Midbrain (tissue), 1 donor: ENCODE results near the gene MAP3K14.
A peak's percentile ranks its signal among the peaks of the same experiment; 100 is the strongest.

ENCODE experiments used
- DNase-seq: peaks from one replicate; lab custom pipeline; 2025; lab: John Stamatoyannopoulos, UW

MAP3K14 gene

DNA sequence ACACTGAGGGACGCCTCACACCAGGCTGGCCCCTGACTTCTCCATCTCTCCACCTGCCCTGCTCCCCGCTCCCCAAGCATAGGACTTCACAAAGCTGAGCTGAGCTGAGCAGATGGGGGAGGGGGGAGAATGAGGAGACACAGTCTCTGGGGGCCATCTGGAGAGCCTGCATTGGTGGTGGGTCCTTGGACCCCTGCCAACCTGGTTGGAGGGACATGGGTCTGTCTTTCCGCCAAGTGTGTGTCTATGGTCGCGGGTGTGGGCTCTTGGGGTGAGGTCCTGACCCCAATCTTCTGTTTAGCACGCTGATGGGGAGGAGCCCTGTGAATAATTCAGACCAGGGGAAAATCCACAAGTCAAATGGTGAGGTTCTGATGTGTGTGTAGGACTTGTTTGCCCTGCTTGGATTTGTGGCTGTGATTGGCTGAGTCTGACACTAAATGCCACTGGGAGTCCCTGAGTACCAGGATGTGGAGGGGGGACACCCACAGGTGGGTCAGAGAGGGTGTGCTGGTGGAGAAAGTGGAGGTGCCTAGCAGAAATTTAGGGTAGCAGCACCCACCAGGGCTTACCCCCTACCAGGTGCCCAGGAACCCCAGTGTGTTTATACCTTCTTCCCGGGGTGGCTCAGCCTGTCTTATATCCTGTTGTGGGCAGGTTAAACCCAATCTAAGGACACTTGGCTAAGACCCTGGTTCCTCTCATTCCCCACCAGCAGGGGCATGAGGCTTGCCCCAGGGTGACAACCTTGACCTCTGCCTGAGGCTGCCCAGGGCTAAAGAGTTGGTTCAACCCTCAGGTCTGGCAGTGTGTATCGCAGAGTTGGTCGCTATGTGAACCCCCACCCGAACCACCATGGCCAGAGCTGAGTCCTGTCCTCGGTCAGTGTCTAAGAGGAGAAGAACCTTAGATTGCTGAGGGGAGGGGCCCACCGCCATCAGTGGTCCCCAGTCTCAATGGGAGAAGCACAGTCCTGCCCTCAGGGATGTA, 93.0 kb downstream of the MAP3K14 start:
- no peak for DNase-seq

DNA sequence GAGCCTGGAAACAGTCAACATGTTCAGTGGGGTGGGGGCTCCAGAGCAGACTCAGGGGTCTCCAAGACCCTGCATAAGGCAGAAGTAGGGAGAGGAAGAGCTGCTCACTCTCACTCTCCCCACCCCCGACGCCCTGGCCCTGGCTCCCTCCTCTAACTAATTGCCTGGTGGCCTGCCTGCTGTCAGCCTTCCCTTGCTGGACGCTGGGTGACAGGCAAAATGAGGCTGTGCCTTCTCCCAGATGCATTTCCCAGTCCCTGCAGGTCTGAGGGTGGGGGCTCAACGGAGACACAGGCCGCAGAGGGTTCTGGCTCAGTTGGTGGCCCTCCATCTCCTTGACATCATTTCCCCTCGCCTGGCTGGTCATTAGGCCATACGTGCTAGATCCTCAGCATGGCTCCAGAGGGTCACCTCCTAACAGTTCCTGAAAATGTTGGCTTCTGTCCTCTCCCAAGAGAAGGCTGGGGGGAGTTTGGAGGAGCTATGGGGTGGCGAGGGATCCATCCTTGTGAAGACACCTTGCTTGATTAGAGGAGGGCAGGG, 93.8 kb downstream of the MAP3K14 start:
- no peak for DNase-seq

DNA sequence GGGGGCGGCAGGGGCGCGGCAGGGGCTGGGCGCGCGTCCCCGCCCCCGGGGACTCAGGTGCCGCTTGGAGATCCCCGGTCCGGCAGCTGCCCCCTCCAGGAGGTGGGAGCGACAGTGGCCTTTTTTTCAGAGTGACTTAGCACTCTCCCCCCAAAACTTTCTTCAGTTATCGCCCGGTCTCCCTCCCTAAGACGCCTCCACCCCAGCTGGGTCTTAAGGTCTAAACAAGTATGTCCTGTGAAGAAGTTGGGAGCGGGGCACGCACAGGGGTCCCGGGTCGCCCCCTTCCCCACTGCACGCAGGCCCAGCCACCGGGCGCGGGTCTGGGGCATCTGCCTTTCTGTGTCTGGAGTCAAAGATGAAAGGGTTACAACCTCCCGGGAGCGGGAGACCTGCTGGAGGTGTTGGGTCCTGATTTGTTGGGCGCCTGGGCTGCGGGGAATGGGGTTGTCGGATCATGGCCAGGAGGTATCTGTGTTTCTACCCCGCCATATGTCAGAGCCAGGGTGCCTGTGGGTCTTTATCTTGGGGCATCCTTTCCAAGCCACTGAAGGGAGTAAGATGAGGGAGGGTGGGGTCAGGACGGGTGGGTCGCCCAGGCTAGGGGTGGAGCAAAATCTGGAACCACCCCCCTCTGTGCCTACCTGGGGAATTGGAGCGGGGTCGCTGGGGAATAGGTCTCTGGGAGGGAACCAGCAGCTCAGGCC, 94.4 kb downstream of the MAP3K14 start:
- no peak for DNase-seq

GRCh38 chr17:45222014-45222288, 94.9 kb downstream of the MAP3K14 start:
- no peak for DNase-seq

GRCh38 chr17:45221081-45222013, 95.5 kb downstream of the MAP3K14 start, which contains the start of gene FMNL1:
TSS of gene FMNL1 (plus strand) at chr17:45221885. CDS start at chr17:45222125, 240 bp downstream.
- peak; percentile 35 for DNase-seq

- no peak for DNase-seq
Measured at GRCh38 chr17:45220079-45220478, 96.7 kb downstream of the MAP3K14 start.

DNA sequence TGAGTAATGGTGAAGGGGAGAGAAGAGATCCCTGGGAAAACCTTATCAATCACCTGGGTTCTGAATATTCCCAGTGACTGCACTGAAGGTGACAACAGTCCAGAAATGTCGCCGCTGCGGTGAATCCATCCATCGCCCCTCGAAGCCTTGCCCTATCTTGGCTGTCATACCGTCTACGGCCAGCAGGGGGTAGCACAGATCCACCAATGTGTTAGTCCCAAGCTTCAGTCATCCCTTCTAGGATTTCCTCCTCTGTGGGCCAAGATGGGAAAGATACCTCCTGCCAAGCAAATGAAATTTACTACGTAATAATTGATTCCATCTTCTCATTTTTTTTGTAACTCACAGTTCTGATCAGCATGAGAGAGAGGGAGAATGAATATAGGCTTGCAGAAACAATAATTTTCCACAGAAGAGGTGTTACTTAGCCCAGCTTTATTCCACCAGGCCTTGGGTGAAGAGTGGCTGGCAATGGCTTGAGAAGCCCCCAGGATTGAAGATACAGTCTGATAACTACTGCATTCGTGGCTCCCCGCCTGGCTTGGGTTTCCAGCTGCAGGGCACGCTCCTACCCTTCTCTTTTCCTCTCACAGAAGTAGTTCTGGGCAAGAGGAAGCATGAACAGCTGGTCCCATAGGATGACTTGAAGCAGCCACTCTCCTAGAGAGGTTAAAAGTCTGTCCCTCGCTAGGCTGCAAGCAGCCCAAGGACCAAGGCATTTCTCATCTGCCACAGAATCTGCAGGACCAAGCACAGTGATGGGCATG, 97.7 kb downstream of the MAP3K14 start:
- DNase-seq, result peak; percentile 86
